ENCODE measurements around the gene SOCS2.

DNA sequence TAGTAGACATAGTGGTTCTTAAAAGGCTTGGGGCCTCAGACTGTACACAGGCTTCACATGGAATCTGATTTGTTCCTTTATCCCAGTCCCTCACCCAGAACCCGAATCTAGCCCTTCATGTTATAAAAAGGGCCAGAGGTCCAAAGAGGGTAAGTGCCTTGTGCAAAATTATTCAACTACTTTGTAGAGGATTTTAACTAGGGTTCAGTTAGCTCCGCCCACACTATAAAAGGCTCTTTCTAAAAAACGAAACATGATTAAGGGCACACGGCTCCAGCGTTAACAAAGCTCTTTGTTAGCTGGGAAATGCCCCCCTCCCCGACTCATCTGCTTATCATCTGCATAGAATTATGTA is 3.2 kb upstream of the SOCS2 start:
- TF ChIP-seq, protein P1, sequence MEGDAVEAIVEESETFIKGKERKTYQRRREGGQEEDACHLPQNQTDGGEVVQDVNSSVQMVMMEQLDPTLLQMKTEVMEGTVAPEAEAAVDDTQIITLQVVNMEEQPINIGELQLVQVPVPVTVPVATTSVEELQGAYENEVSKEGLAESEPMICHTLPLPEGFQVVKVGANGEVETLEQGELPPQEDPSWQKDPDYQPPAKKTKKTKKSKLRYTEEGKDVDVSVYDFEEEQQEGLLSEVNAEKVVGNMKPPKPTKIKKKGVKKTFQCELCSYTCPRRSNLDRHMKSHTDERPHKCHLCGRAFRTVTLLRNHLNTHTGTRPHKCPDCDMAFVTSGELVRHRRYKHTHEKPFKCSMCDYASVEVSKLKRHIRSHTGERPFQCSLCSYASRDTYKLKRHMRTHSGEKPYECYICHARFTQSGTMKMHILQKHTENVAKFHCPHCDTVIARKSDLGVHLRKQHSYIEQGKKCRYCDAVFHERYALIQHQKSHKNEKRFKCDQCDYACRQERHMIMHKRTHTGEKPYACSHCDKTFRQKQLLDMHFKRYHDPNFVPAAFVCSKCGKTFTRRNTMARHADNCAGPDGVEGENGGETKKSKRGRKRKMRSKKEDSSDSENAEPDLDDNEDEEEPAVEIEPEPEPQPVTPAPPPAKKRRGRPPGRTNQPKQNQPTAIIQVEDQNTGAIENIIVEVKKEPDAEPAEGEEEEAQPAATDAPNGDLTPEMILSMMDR (IDR thresholded peaks at IDR 0.05; ENCODE audit: low read depth, low read length), result no peak
- TF ChIP-seq EZH2phosphoT487 (IDR thresholded peaks at IDR 0.05; ENCODE audit: low read depth), result no peak
